Ovary (tissue), 9 donors: Measurements from ENCODE around the gene PLEKHA7. TPM values are rescaled to one million over a fixed set of nuclear protein-coding genes. Genes with fewer than 3 reads are reported as not detected.

Source experiments
- DNase-seq, 5 donors: peaks; one replicate each; pipeline ENCODE4 v3.0.0-alpha.2; 2019 to 2020
- H3K27ac ChIP-seq, 2 donors: fragments of 200-600 bp; one replicate each; pipeline versions ENCODE4 v1.5.1 to v1.8.0; 2019 to 2022
- H3K27me3 ChIP-seq: fragments of 200-600 bp; one replicate; pipeline ENCODE4 v1.8.0; 2022
- H3K36me3 ChIP-seq: fragments of 200-600 bp; sonication (generic); one replicate; pipeline ENCODE4 v1.5.1; 2019
- H3K4me1 ChIP-seq: one replicate; pipeline ENCODE4 v1.8.1; 2013; ENCODE audit warnings: mild to moderate bottlenecking, moderate library complexity; ENCODE audit not compliant: insufficient read depth
- H3K4me3 ChIP-seq: fragments of 200-600 bp; sonication (generic); one replicate; pipeline ENCODE4 v1.5.1; 2017
- H3K9me3 ChIP-seq, 2 donors: fragments of 200-600 bp in 1 of 2; sonication (generic) in 1 of 2; one replicate each; pipeline versions ENCODE4 v1.5.1 to v1.8.1; 2013 to 2019; ENCODE audit warnings: mild to moderate bottlenecking in 1 of 2, moderate library complexity in 1 of 2
- EP300 ChIP-seq: sonication (generic); formaldehyde crosslinking; IDR thresholded peaks from one replicate; pipeline ENCODE4 v1.6.1; 2017; ENCODE audit warnings: antibody characterized with exemption
- POLR2A ChIP-seq: fragments of 450-650 bp; IDR thresholded peaks from one replicate; pipeline ENCODE4 v1.6.1; 2017; ENCODE audit warnings: antibody characterized with exemption, mild to moderate bottlenecking, moderate library complexity
- WGBS, 3 donors: extraction: QIAGEN DNeasy Blood & Tissue Kit in 1 of 3; methylation state at CpG; one replicate each; pipeline versions ENCODE4 v1.1.5 to v1.1.7; 2013 to 2017; 5-methylcytosine and 5-hydroxymethylcytosine counted together
- intact Hi-C, 4 donors: fragments of 100-400 bp; cut with DNase I; formaldehyde crosslinking; loops; one replicate each; pipeline versions ENCODE4 v1.11.0 to v1.15.1; 2022 to 2023
- polyA plus RNA-seq, 2 donors: library from polyadenylated mRNA; stranded (reverse); fragments of 200-250 nt in 1 of 2; fragments of 350-450 nt in 1 of 2; fragmentation: Illumina TruSeq in 1 of 2; extraction: RNeasy Lipid Tissue Mini Kit (QIAGEN cat#74804) in 1 of 2; gene quantifications; one replicate each; pipeline ENCODE4 v1.2.3, GENCODE V29; 2013 to 2014
- total RNA-seq, 7 donors: library from RNA; depleted of rRNA in 2 of 7; stranded (reverse); fragments of >200 nt in 2 of 7; fragmentation: NEBNext Ultra II Directional in 3 of 7; extraction: Animal tissue kit (Norgen Biotek cat#: 25700) in 3 of 7; gene quantifications; one replicate each; pipeline versions ENCODE4 v1.1.0 to v1.2.4, GENCODE V29; 2016 to 2023
- TF ChIP-seq, protein P1 (sequence below), 3 donors: fragments of 450-650 bp in 2 of 3; fragments of 200-600 bp in 1 of 3; IDR thresholded peaks; one replicate each; pipeline versions ENCODE4 v1.5.1 to v1.8.0; 2016 to 2022; ENCODE audit warnings: antibody characterized with exemption in 3 of 3, mild to moderate bottlenecking in 1 of 3
- donor health status: DM: no; HTN: no; CAD: no; lungs with moderate emphysema.
- donor health status: DM: no; HTN: no; CAD: no.
- donor health status: Bipolar disorder and iron deficiency.
- donor health status: DM: yes; HTN: yes; CAD: no.
- donor health status: DM: no; HTN: no; CAD: no.
- donor health status: DM: yes; HTN: yes; CAD: no.

Gene PLEKHA7
- total and polyA plus RNA-seq, 9 donors = 9.6 to 29.5 (median 15.9) TPM

DNA sequence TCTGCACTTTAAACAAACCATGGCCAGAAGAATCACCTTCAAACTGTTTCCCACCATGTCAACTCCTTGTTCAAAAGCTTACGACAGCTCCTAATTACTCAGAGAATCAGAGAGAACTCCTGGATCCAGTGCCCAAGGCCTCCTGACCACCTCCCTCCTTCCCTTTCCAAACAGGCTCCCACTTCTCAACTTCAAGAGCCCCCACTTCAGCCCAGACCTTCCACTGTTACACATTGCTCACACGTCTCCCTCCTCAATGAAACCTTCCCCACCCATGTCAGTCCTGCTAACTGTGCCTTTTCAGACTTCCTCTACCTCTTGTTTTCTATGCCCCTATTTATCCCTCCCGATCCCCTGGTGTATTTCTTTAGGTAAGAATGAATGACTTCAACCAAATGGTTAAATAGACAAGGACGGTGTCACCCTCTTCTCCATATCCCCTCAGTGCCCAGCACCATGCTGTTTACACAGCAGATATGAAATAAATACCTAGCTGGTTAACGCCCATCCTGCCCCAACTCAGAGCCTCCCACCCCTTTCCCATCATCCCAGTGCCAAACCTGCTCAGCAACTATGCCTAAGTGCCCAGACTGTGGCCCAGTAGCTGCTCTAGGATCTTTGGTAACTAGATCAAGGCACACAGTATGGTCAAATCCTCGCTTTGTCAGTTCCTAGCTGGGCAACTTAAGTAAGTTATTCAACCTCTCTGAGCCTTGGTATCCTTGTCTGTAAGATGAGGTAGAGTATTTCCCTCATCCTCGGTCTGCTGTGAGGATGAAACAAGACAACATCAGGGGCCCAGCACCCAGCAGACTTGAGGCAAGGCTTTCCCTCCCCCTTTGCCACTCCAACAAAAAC, 36.8 kb downstream of the PLEKHA7 start:
- intact Hi-C loops = no loop called here
- no peak for DNase-seq
- no peaks in the 10 kb centered on the region for H3K27me3 ChIP-seq
- H3K36me3 ChIP-seq = no peaks in the 10 kb centered on the region
- no peak overlapping the region for H3K4me3 ChIP-seq
- no peak overlapping the region for H3K27ac ChIP-seq
- TF ChIP-seq POLR2A (no peak), EP300 (no peak)
- TF ChIP-seq, protein P1, sequence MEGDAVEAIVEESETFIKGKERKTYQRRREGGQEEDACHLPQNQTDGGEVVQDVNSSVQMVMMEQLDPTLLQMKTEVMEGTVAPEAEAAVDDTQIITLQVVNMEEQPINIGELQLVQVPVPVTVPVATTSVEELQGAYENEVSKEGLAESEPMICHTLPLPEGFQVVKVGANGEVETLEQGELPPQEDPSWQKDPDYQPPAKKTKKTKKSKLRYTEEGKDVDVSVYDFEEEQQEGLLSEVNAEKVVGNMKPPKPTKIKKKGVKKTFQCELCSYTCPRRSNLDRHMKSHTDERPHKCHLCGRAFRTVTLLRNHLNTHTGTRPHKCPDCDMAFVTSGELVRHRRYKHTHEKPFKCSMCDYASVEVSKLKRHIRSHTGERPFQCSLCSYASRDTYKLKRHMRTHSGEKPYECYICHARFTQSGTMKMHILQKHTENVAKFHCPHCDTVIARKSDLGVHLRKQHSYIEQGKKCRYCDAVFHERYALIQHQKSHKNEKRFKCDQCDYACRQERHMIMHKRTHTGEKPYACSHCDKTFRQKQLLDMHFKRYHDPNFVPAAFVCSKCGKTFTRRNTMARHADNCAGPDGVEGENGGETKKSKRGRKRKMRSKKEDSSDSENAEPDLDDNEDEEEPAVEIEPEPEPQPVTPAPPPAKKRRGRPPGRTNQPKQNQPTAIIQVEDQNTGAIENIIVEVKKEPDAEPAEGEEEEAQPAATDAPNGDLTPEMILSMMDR (IDR thresholded peaks at IDR 0.05) = no peak
- WGBS, 3 donors = 88 to 91% (median 89%) methylated on average over 7 of the region's 7 CpGs
- H3K9me3 ChIP-seq = no peaks in the 10 kb centered on the region
- H3K4me1 ChIP-seq = peaks cover 2% of the 10 kb centered on the region

DNA sequence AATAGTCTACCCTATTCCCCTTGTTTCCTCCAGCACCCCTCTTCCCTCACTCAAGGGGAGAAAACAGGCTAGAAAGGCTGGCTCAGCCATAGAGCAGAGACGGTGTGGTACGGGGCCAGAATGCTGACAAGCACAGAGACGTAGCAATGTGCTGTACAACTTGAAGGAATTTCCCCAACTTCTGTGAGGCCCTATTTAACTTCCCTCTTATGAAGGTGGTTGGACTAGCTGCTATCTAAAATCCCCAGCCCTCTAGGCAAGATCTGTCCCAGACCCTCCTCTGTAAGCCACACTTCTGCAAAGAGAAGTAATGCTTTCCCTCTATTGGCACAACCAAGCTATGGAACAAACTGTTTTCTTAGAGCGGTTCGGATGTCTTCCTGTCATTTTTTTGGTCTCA, 37.8 kb downstream of the PLEKHA7 start:
- no peaks in the 10 kb centered on the region for H3K9me3 ChIP-seq
- TF ChIP-seq POLR2A (no peak), EP300 (no peak)
- TF ChIP-seq, protein P1 (IDR thresholded peaks at IDR 0.05) = no peak
- no peaks in the 10 kb centered on the region for H3K27me3 ChIP-seq
- H3K4me3 ChIP-seq = no peak overlapping the region
- no peaks in the 10 kb centered on the region for H3K4me1 ChIP-seq
- 83 to 92% (median 83%) methylated on average over 5 of the region's 5 CpGs for WGBS, 3 donors
- DNase-seq = no peak
- H3K27ac ChIP-seq = no peak overlapping the region
- intact Hi-C loops = no loop called here
- H3K36me3 ChIP-seq = no peaks in the 10 kb centered on the region

DNA sequence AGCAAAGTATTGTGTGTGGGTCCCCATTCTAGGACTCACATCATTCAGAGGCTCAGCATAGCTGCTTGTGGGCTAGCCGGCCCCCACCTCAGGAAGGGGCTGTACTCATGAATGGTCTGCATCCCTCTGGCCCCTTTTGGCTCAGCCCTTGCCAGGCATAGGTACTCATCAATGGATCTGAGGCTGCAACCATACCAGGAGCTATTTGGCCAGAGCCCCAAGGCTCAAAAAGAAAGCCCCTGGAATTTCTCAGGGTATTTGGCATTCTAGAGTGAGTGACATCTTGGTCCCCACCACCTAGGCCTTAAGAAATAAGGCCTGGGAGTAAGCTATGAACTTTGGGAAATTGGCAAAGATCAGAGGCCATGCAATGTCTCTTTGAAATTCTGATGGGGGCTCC, 38.3 kb downstream of the PLEKHA7 start:
- Histone ChIP-seq H3K9me3 (no peaks in the 10 kb centered on the region), H3K4me1 (no peaks in the 10 kb centered on the region), H3K27me3 (no peaks in the 10 kb centered on the region), H3K27ac (no peak overlapping the region), H3K36me3 (no peaks in the 10 kb centered on the region), H3K4me3 (no peak overlapping the region)
- TF ChIP-seq POLR2A (no peak), EP300 (no peak)
- TF ChIP-seq, protein P1 (IDR thresholded peaks at IDR 0.05) = no peak
- DNase-seq = no peak
- intact Hi-C loops = no loop called here
- 55 to 85% (median 84%) methylated on average over 1 of the region's 1 CpG for WGBS, 3 donors

DNA sequence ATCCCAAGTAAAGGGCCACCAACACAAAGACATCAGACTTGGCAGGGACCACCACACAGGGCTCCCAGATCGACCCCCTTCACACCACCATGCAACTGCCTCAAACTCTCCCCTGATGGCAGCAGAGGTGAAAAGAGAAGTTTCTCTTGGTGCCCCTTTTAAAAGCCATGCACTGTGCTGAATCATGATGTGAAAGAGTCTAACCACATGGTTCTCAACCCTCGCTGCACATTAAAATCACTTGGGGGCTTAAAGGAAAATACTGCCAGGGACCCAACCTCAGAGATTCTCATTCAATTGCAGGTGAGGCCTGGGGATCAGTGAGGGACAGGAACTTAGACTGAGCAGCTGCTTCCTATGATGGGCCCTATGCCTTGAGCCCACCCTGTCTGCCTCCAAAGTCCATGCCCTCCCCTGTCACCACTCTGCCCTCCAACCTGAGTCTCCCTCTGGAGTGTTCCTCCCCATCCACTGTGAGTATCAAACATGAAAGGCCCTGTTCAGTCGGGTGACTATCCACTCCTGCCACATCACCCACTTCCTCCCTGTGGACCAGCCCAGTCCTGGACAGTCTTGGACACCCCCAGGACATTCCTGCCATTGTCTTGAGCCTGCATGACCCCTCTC, 40.8 kb downstream of the PLEKHA7 start:
- DNase-seq = no peak
- no peaks in the 10 kb centered on the region for H3K36me3 ChIP-seq
- H3K27me3 ChIP-seq = no peaks in the 10 kb centered on the region
- H3K4me3 ChIP-seq = no peak overlapping the region
- TF ChIP-seq, protein P1 (IDR thresholded peaks at IDR 0.05) = no peak
- no peak for TF ChIP-seq POLR2A
- TF ChIP-seq EP300 = no peak
- intact Hi-C loops = no loop called here
- WGBS, 3 donors = 80 to 90% (median 86%) methylated on average over 3 of the region's 3 CpGs
- H3K27ac ChIP-seq = no peak overlapping the region
- H3K4me1 ChIP-seq = no peaks in the 10 kb centered on the region
- H3K9me3 ChIP-seq = no peaks in the 10 kb centered on the region
